Measurements from ENCODE around the gene TCEANC. TPM values are rescaled to one million over a fixed set of nuclear protein-coding genes. Genes with fewer than 3 reads are reported as not detected.
"Not testable (repeated sequence)": the region's sequence is repeated elsewhere in the genome, so short reads cannot be mapped to it uniquely, and the experiment has no call there.

TCEANC gene
- total RNA-seq, 1 experiment from 2014 or later, result 0.92 TPM

GRCh38 chrX:13669246-13669737 is 16.4 kb downstream of the TCEANC start:
- H3K4me3 ChIP-seq (ENCODE audit: low read depth in 2 of 2, low read length in 2 of 2), result peak overlapping the region in 1 of 2 experiments; percentile 6; a peak in 1 of 4 replicates
- in situ Hi-C loops (cut with HindIII; ENCODE audit: low pct_unique_long_range_greater_than_20kb, low sequenced_read_pairs), result no loop called here
- ATAC-seq, result peak; percentile 60
- no peaks in the 10 kb centered on the region for H3K27me3 ChIP-seq (ENCODE audit: control insufficient read depth, insufficient read depth, low read length)
- CTCF ChIA-PET, result no interaction called here
- no TSS peak for BruUV-seq (replicated peaks)
- no peak for TF ChIP-seq POLR2AphosphoS5 (IDR thresholded peaks at IDR 0.05; ENCODE audit: low read depth, low read length)
- no peak for TF ChIP-seq SIN3A (IDR thresholded peaks at IDR 0.05; ENCODE audit: borderline replicate concordance, insufficient read depth, low read depth, low read length)
- TF ChIP-seq REST (IDR thresholded peaks at IDR 0.05; ENCODE audit: insufficient read depth in 1 of 2, low read depth in 2 of 2, low read length in 1 of 2), result no peak
- TF ChIP-seq CTCF (IDR thresholded peaks at IDR 0.05), result no peak
- TF ChIP-seq TCF7L2 (IDR thresholded peaks at IDR 0.05; ENCODE audit: low read depth, low read length), result no peak
- intact Hi-C loops (cut with micrococcal nuclease; ENCODE audit: unreplicated experiment), result no loop called here
- no peak overlapping the region for H3K27ac ChIP-seq (ENCODE audit: low read length)
- no peak for DNase-seq (ENCODE audit: low read depth, low spot score)
- H3K4me1 ChIP-seq (ENCODE audit: control insufficient read depth, insufficient read depth, low read length), result no peaks in the 10 kb centered on the region
- H3K36me3 ChIP-seq (ENCODE audit: control insufficient read depth, insufficient read depth, low read length), result no peaks in the 10 kb centered on the region
- POLR2A ChIA-PET, result no interaction called here
- H3K9me3 ChIP-seq (ENCODE audit: control insufficient read depth, insufficient read depth, low read depth, low read length), result no peaks in the 10 kb centered on the region

- CTCF ChIA-PET; H3K9me3 ChIP-seq (ENCODE audit: control insufficient read depth, insufficient read depth, low read depth, low read length); BruUV-seq (replicated peaks); H3K4me1 ChIP-seq (ENCODE audit: control insufficient read depth, insufficient read depth, low read length); in situ Hi-C loops (cut with HindIII; ENCODE audit: low pct_unique_long_range_greater_than_20kb, low sequenced_read_pairs); H3K27me3 ChIP-seq (ENCODE audit: control insufficient read depth, insufficient read depth, low read length); H3K36me3 ChIP-seq (ENCODE audit: control insufficient read depth, insufficient read depth, low read length); H3K4me3 ChIP-seq (ENCODE audit: low read depth in 2 of 2, low read length in 2 of 2); DNase-seq (ENCODE audit: low read depth, low spot score); intact Hi-C loops (cut with micrococcal nuclease; ENCODE audit: unreplicated experiment); H3K27ac ChIP-seq (ENCODE audit: low read length); ATAC-seq; POLR2A ChIA-PET: not testable (repeated sequence)
These were observed 16.8 kb downstream of the TCEANC start for GRCh38 chrX:13669755-13670154.

- no peaks in the 10 kb centered on the region for H3K36me3 ChIP-seq (ENCODE audit: control insufficient read depth, insufficient read depth, low read length)
- no peaks in the 10 kb centered on the region for H3K4me1 ChIP-seq (ENCODE audit: control insufficient read depth, insufficient read depth, low read length)
- in situ Hi-C loops (cut with HindIII; ENCODE audit: low pct_unique_long_range_greater_than_20kb, low sequenced_read_pairs) (no loop called here), intact Hi-C loops (cut with micrococcal nuclease; ENCODE audit: unreplicated experiment) (no loop called here)
- DNase-seq (ENCODE audit: low read depth, low spot score) (no peak), ATAC-seq (no peak)
- CTCF ChIA-PET, result no interaction called here
- no peak overlapping the region for H3K4me3 ChIP-seq (ENCODE audit: low read depth in 2 of 2, low read length in 2 of 2)
- no TSS peak for BruUV-seq (replicated peaks)
- POLR2A ChIA-PET, result no interaction called here
- no peak overlapping the region for H3K27ac ChIP-seq (ENCODE audit: low read length)
- TF ChIP-seq POLR2AphosphoS5 (IDR thresholded peaks at IDR 0.05; ENCODE audit: low read depth, low read length), result no peak
- no peak for TF ChIP-seq CTCF (IDR thresholded peaks at IDR 0.05)
- no peak for TF ChIP-seq SIN3A (IDR thresholded peaks at IDR 0.05; ENCODE audit: borderline replicate concordance, insufficient read depth, low read depth, low read length)
- TF ChIP-seq TCF7L2 (IDR thresholded peaks at IDR 0.05; ENCODE audit: low read depth, low read length), result no peak
- TF ChIP-seq REST (IDR thresholded peaks at IDR 0.05; ENCODE audit: insufficient read depth in 1 of 2, low read depth in 2 of 2, low read length in 1 of 2), result no peak
- no peaks in the 10 kb centered on the region for H3K9me3 ChIP-seq (ENCODE audit: control insufficient read depth, insufficient read depth, low read depth, low read length)
- H3K27me3 ChIP-seq (ENCODE audit: control insufficient read depth, insufficient read depth, low read length), result no peaks in the 10 kb centered on the region
These were observed 17.3 kb downstream of the TCEANC start for GRCh38 chrX:13670197-13670596.
